Vagina (tissue), 2 donors: ENCODE results near the gene PDE9A. TPM values are rescaled to one million over a fixed set of nuclear protein-coding genes. Genes with fewer than 3 reads are reported as not detected.

Source experiments
- DNase-seq, 2 donors: peaks; one replicate each; pipeline ENCODE4 v3.0.0-alpha.2; 2017; ENCODE audit errors: extremely low spot score in 2 of 2
- H3K27ac ChIP-seq: fragments of 200-600 bp; sonication (generic); one replicate; pipeline ENCODE4 v1.5.1; 2019
- H3K27me3 ChIP-seq: fragments of 200-600 bp; sonication (generic); one replicate; pipeline ENCODE4 v1.5.1; 2019
- H3K36me3 ChIP-seq, 2 donors: fragments of 200-600 bp; sonication (generic); one replicate each; pipeline ENCODE4 v1.5.1; 2017 to 2019
- H3K4me1 ChIP-seq: fragments of 200-600 bp; sonication (generic); one replicate; pipeline ENCODE4 v1.5.1; 2019
- H3K4me3 ChIP-seq, 2 donors: fragments of 200-600 bp; sonication (generic); 1 replicate in 1 of 2; 2 replicates in 1 of 2; pipeline ENCODE4 v1.5.1; 2016 to 2019
- H3K9me3 ChIP-seq: fragments of 200-600 bp; sonication (generic); one replicate; pipeline ENCODE4 v1.5.1; 2019
- POLR2A ChIP-seq, 2 donors: fragments of 450-650 bp; IDR thresholded peaks; one replicate each; pipeline ENCODE4 v1.6.1; 2017; ENCODE audit warnings: antibody characterized with exemption in 2 of 2, mild to moderate bottlenecking in 2 of 2, moderate library complexity in 2 of 2
- POLR2AphosphoS5 ChIP-seq, 2 donors: sonication (generic); formaldehyde crosslinking; IDR thresholded peaks; one replicate each; pipeline ENCODE4 v1.9.0; 2017; ENCODE audit warnings: antibody characterized with exemption in 2 of 2, mild to moderate bottlenecking in 2 of 2, low read depth in 1 of 2; ENCODE audit not compliant: insufficient read depth in 1 of 2
- intact Hi-C: fragments of 100-400 bp; cut with DNase I; formaldehyde crosslinking; loops from one replicate; pipeline ENCODE4 v1.15.1; 2023
- total RNA-seq: library from RNA; depleted of rRNA; stranded (reverse); fragments of >200 nt; gene quantifications from one replicate; pipeline ENCODE4 v1.2.3, GENCODE V29; 2016
- TF ChIP-seq, protein P1 (sequence below), 3 experiments: fragments of 450-650 bp in 2 of 3; fragments of 200-600 bp in 1 of 3; sonication (generic) in 1 of 3; IDR thresholded peaks; one replicate each; pipeline ENCODE4 v1.5.1; 2017 to 2019; ENCODE audit warnings: antibody characterized with exemption in 3 of 3, mild to moderate bottlenecking in 2 of 3, moderate library complexity in 2 of 3

PDE9A gene
- total RNA-seq, 1 donor from 2014 or later: 9.6 TPM

DNA sequence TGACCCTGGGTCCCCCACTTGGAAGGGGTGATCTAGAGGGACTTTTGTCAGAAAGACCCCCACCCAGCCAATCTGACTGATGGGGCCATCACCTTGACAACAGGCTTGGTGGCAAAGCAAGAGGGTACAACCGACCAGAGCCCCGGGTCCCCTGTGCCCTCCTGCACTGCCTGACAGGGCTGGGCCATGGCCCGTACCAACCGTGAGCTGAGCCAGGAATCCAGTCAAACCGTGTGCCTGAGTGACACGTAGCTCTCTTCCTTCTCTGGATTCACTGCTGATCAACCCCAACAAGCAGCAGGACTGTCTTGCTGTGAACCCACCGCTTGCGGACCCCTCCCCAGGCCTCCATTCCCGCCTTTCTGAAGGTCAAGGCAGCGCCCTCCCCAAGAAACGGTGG, 27.0 kb downstream of the PDE9A start:
- Histone ChIP-seq H3K4me3 (no peak overlapping the region), H3K27me3 (no peaks in the 10 kb centered on the region), H3K27ac (no peak overlapping the region), H3K4me1 (peaks cover 9% of the 10 kb centered on the region), H3K9me3 (no peaks in the 10 kb centered on the region), H3K36me3 (no peaks in the 10 kb centered on the region)
- TF ChIP-seq, protein P1, sequence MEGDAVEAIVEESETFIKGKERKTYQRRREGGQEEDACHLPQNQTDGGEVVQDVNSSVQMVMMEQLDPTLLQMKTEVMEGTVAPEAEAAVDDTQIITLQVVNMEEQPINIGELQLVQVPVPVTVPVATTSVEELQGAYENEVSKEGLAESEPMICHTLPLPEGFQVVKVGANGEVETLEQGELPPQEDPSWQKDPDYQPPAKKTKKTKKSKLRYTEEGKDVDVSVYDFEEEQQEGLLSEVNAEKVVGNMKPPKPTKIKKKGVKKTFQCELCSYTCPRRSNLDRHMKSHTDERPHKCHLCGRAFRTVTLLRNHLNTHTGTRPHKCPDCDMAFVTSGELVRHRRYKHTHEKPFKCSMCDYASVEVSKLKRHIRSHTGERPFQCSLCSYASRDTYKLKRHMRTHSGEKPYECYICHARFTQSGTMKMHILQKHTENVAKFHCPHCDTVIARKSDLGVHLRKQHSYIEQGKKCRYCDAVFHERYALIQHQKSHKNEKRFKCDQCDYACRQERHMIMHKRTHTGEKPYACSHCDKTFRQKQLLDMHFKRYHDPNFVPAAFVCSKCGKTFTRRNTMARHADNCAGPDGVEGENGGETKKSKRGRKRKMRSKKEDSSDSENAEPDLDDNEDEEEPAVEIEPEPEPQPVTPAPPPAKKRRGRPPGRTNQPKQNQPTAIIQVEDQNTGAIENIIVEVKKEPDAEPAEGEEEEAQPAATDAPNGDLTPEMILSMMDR (IDR thresholded peaks at IDR 0.05): no peak
- no peak for TF ChIP-seq POLR2A (IDR thresholded peaks at IDR 0.05)
- no peak for TF ChIP-seq POLR2AphosphoS5 (IDR thresholded peaks at IDR 0.05; ENCODE audit: insufficient read depth in 1 of 2, low read depth in 1 of 2)
- no peak for DNase-seq
- intact Hi-C loops: no loop called here

DNA sequence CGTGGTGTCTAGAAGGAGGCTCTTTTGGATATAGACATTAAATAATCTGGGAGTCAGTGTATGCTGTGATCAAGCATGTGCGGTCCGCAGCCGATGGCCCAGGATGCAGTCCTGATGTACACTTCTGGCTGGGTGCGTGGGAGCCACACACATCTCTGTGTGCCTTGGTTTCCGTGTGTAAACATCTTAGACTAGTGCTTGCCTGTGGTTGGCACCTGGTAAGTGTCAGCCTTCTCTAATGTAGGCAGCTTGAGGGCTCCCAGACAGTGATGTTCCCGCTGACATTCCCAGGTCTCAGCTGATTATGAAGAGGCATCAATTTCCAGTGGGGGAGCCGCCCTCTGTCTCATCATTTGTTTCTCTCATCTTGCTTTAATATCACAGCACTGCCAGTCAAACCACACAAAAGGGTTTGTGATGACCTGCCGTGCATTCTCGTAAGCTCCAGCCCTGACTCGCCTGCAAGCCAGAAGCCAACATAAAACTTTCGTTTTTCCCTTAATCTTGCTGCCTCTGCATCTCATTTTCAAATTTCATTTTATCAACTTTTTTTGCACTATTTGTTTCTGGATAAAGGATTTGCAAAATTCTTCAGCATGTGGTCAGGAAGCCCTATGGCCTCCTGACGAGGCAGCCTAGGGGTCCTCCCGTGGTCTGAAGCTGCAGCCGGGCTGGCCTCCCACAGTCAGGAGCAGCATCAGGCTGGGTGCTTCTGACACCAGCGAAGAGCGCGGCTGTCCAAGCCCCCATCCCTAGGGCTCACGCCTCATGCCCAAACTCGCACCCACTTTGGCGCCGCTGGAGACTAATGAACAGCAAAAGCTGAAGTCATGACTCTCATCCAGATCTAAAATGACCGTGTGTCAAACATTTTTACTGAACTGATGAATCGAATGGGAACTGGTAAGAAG, 28.1 kb downstream of the PDE9A start:
- intact Hi-C loops: no loop called here
- Histone ChIP-seq H3K27ac (no peak overlapping the region), H3K27me3 (no peaks in the 10 kb centered on the region)

DNA sequence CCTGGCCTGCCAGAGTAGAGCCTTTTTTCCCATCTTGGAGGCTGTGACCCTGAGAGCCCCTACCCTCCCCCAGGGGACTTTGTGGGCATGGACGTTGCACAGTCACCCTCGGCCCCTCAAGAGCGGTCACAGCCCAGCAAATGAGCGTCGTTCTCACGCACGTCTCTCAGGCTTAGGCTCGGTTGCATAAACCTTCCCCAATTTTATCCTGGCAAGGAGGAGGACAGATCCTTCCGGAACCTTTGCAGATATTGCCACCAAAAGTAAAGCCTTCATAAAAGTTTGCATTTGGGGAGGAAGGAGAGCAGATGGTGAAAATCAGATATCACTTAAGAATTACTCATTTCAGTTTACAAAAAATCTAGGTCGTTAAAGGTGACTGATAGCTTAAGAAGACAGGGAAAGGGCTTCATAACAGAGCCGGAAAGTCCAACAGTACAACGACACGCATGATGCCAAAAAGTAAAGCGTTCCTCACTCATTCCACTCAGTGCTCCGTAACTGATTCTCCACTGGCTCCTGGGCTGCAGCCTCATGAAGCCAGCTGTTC, 29.3 kb downstream of the PDE9A start:
- Histone ChIP-seq H3K27ac (no peak overlapping the region), H3K36me3 (no peaks in the 10 kb centered on the region), H3K4me3 (no peak overlapping the region), H3K27me3 (no peaks in the 10 kb centered on the region), H3K4me1 (peaks cover 6% of the 10 kb centered on the region), H3K9me3 (no peaks in the 10 kb centered on the region)
- no peak for DNase-seq
- intact Hi-C loops: no loop called here
- TF ChIP-seq POLR2A (IDR thresholded peaks at IDR 0.05): no peak
- TF ChIP-seq POLR2AphosphoS5 (IDR thresholded peaks at IDR 0.05; ENCODE audit: insufficient read depth in 1 of 2, low read depth in 1 of 2): no peak
- TF ChIP-seq, protein P1 (IDR thresholded peaks at IDR 0.05): no peak

More for the DNA sequence above, 28.1 kb downstream of the PDE9A start:
- no peak for DNase-seq
- no peaks in the 10 kb centered on the region for H3K36me3 ChIP-seq
- TF ChIP-seq, protein P1 (IDR thresholded peaks at IDR 0.05): no peak
- TF ChIP-seq POLR2A (IDR thresholded peaks at IDR 0.05) (no peak), POLR2AphosphoS5 (IDR thresholded peaks at IDR 0.05; ENCODE audit: insufficient read depth in 1 of 2, low read depth in 1 of 2) (no peak)
- H3K4me1 ChIP-seq: peaks cover 9% of the 10 kb centered on the region
- H3K4me3 ChIP-seq: no peak overlapping the region
- H3K9me3 ChIP-seq: no peaks in the 10 kb centered on the region

DNA sequence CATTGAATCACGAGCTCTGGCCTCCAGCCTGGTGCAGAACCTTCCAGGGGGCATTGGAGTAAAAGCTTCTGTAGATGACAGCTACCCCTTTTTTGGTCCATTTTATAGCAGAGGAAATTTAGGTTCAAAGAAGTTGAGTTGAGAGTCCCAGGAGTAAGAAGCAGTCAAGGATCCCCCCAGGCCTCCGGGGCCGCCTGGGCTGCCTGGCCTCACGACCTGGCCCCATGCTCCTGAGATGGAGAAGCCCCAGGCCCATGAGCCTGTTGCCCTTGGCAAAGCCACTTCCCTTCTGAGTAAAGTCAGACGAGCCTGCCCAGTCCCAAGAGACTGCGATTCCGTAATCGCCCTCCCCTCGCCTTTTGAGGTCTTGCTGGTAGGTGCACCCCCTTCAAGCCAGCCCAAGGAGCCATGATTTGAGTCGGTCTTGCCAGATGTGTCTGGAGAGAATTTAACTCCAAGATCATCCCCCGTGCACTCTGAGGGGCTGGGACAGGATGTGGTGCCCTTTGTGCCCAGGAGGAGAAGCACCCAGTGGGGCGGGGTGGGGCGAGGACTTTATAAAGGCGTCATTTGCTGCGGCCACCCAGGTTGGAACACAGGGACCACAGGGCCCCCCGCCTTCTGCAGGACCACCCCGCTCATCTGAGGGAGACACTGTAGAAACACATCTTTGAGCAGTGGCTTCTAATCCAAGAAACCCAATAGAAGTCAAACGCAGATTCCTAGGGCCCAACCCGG, 30.1 kb downstream of the PDE9A start:
- H3K27ac ChIP-seq: no peak overlapping the region
- TF ChIP-seq POLR2AphosphoS5 (IDR thresholded peaks at IDR 0.05; ENCODE audit: insufficient read depth in 1 of 2, low read depth in 1 of 2) (no peak), POLR2A (IDR thresholded peaks at IDR 0.05) (no peak)
- TF ChIP-seq, protein P1 (IDR thresholded peaks at IDR 0.05): no peak

More for the DNA sequence above, 30.1 kb downstream of the PDE9A start:
- Histone ChIP-seq H3K4me3 (no peak overlapping the region), H3K36me3 (no peaks in the 10 kb centered on the region), H3K27me3 (no peaks in the 10 kb centered on the region), H3K4me1 (no peaks in the 10 kb centered on the region), H3K9me3 (no peaks in the 10 kb centered on the region)
- no peak for DNase-seq
- intact Hi-C loops: no loop called here
